H9 (cell line): Measurements from ENCODE around the gene XXYLT1. TPM values are rescaled to one million over a fixed set of nuclear protein-coding genes. Genes with fewer than 3 reads are reported as not detected.

Experiments used
- DNase-seq: peaks from one replicate; pipeline ENCODE4 v3.0.0-alpha.2; 2017
- H2AFZ ChIP-seq: one replicate; pipeline ENCODE4 v1.6.1; 2013; ENCODE audit warnings: mild to moderate bottlenecking, low read length, control low read depth, moderate library complexity
- H2AK5ac ChIP-seq: 2 replicates; pipeline ENCODE4 v1.6.1; 2013; ENCODE audit warnings: low read length, control low read depth, mixed read lengths; ENCODE audit not compliant: insufficient read length
- H2BK120ac ChIP-seq: one replicate; pipeline ENCODE4 v1.6.1; 2013; ENCODE audit warnings: low read depth, mild to moderate bottlenecking, low read length, control low read depth, inconsistent platforms; ENCODE audit not compliant: poor library complexity, severe bottlenecking
- H2BK12ac ChIP-seq: 2 replicates; pipeline ENCODE4 v1.6.1; 2013; ENCODE audit warnings: low read length, control low read depth, mixed read lengths, low read depth; ENCODE audit not compliant: insufficient read length
- H2BK15ac ChIP-seq: 2 replicates; pipeline ENCODE4 v1.6.1; 2013; ENCODE audit warnings: low read depth, low read length, control low read depth
- H2BK20ac ChIP-seq: one replicate; pipeline ENCODE4 v1.6.1; 2013; ENCODE audit warnings: low read depth, mild to moderate bottlenecking, low read length, control low read depth, inconsistent platforms; ENCODE audit not compliant: poor library complexity, severe bottlenecking
- H2BK5ac ChIP-seq: 2 replicates; pipeline ENCODE4 v1.6.1; 2013; ENCODE audit warnings: low read length, control low read depth, mixed read lengths; ENCODE audit not compliant: insufficient read length
- H3K14ac ChIP-seq: 2 replicates; pipeline ENCODE4 v1.6.1; 2013; ENCODE audit warnings: low read length, control low read depth; ENCODE audit not compliant: insufficient read depth
- H3K18ac ChIP-seq: 2 replicates; pipeline ENCODE4 v1.6.1; 2013; ENCODE audit warnings: low read depth, mild to moderate bottlenecking, mixed read lengths, low read length, control low read depth; ENCODE audit not compliant: insufficient read length
- H3K23ac ChIP-seq: 2 replicates; pipeline ENCODE4 v1.6.1; 2013; ENCODE audit warnings: low read length, control low read depth, mixed read lengths, low read depth; ENCODE audit not compliant: insufficient read length
- H3K23me2 ChIP-seq: 2 replicates; pipeline ENCODE4 v1.6.1; 2013; ENCODE audit warnings: low read depth, mild to moderate bottlenecking, mixed read lengths, low read length, control low read depth; ENCODE audit not compliant: insufficient read length, poor library complexity, severe bottlenecking
- H3K27ac ChIP-seq: 2 replicates; pipeline ENCODE4 v1.5.1; 2013; ENCODE audit warnings: low read length, control low read depth, mixed read lengths, low read depth; ENCODE audit not compliant: insufficient read length
- H3K27me3 ChIP-seq: 2 replicates; pipeline ENCODE4 v1.6.1; 2013; ENCODE audit warnings: low read length, control low read depth, inconsistent platforms; ENCODE audit not compliant: insufficient read depth
- H3K4ac ChIP-seq: 2 replicates; pipeline ENCODE4 v1.6.1; 2013; ENCODE audit warnings: low read depth, mild to moderate bottlenecking, control low read depth, inconsistent platforms, low read length, moderate library complexity
- H3K4me1 ChIP-seq: 2 replicates; pipeline ENCODE4 v1.6.1; 2013; ENCODE audit warnings: low read length, control low read depth, inconsistent platforms; ENCODE audit not compliant: insufficient read depth
- H3K4me2 ChIP-seq: 2 replicates; pipeline ENCODE4 v1.6.1; 2013; ENCODE audit warnings: low read length, control low read depth, mixed read lengths; ENCODE audit not compliant: insufficient read length, insufficient read depth
- H3K56ac ChIP-seq: 2 replicates; pipeline ENCODE4 v1.6.1; 2013; ENCODE audit warnings: low read depth, mild to moderate bottlenecking, mixed read lengths, low read length, control low read depth; ENCODE audit not compliant: insufficient read length
- H3K79me1 ChIP-seq: 2 replicates; pipeline ENCODE4 v1.6.1; 2013; ENCODE audit warnings: low read depth, mild to moderate bottlenecking, moderate library complexity, low read length, control low read depth, inconsistent platforms; ENCODE audit not compliant: insufficient read depth, poor library complexity, severe bottlenecking
- H3K79me2 ChIP-seq: 2 replicates; pipeline ENCODE4 v1.6.1; 2013; ENCODE audit warnings: low read length, control low read depth, inconsistent platforms; ENCODE audit not compliant: insufficient read depth
- H3K9ac ChIP-seq: 2 replicates; pipeline ENCODE4 v1.6.1; 2013; ENCODE audit warnings: low read length, control low read depth, mixed read lengths; ENCODE audit not compliant: insufficient read length; ENCODE audit errors: extremely low read depth
- H3K9me3 ChIP-seq: one replicate; pipeline ENCODE4 v1.6.1; 2013; ENCODE audit warnings: low read depth, low read length, inconsistent platforms; ENCODE audit not compliant: control insufficient read depth
- H3T11ph ChIP-seq: one replicate; pipeline ENCODE4 v1.6.1; 2013; ENCODE audit warnings: mild to moderate bottlenecking, low read length, control low read depth, inconsistent platforms
- H4K20me1 ChIP-seq: one replicate; pipeline ENCODE4 v1.6.1; 2013; ENCODE audit not compliant: control insufficient read depth, insufficient read length, insufficient read depth
- H4K5ac ChIP-seq: 2 replicates; pipeline ENCODE4 v1.6.1; 2013; ENCODE audit warnings: low read depth, mild to moderate bottlenecking, mixed read lengths, low read length, control low read depth; ENCODE audit not compliant: insufficient read length
- H4K8ac ChIP-seq: replicated peaks from 2 replicates; pipeline ENCODE4 v1.6.1; 2013; ENCODE audit warnings: low read length, control low read depth, mixed read lengths, low read depth; ENCODE audit not compliant: insufficient read length
- H4K91ac ChIP-seq: 2 replicates; pipeline ENCODE4 v1.6.1; 2013; ENCODE audit warnings: low read depth, mild to moderate bottlenecking, moderate library complexity, mixed read lengths, low read length, control low read depth; ENCODE audit not compliant: insufficient read length
- H3K27ac Mint-ChIP-seq, 3 experiments: 2 replicates in 2 of 3; 3 replicates in 1 of 3; pipeline ENCODE4 v1.8.0; 2020 to 2021; ENCODE audit warnings: mixed read lengths in 3 of 3, mild to moderate bottlenecking in 1 of 3, moderate library complexity in 1 of 3
- H3K27me3 Mint-ChIP-seq: 2 replicates; pipeline ENCODE4 v1.8.0; 2021; ENCODE audit warnings: low read depth, mild to moderate bottlenecking, moderate library complexity, mixed read lengths
- H3K36me3 Mint-ChIP-seq, 3 experiments: 2 replicates in 2 of 3; 3 replicates in 1 of 3; pipeline ENCODE4 v1.8.0; 2020 to 2021; ENCODE audit warnings: low read depth in 3 of 3, mixed read lengths in 3 of 3; ENCODE audit not compliant: insufficient read depth in 1 of 3
- H3K4me1 Mint-ChIP-seq, 2 experiments: 2 replicates each; pipeline ENCODE4 v1.8.0; 2020; ENCODE audit warnings: mixed read lengths in 2 of 2
- H3K4me3 Mint-ChIP-seq, 2 experiments: 2 replicates in 1 of 2; 3 replicates in 1 of 2; pipeline ENCODE4 v1.8.0; 2020 to 2021; ENCODE audit warnings: mild to moderate bottlenecking in 2 of 2, mixed read lengths in 2 of 2, moderate library complexity in 1 of 2
- H3K9me3 Mint-ChIP-seq, 2 experiments: 2 replicates in 1 of 2; 3 replicates in 1 of 2; pipeline ENCODE4 v1.8.0; 2020; ENCODE audit warnings: mild to moderate bottlenecking in 2 of 2, mixed read lengths in 2 of 2, moderate library complexity in 1 of 2
- WGBS: extraction: QIAGEN DNeasy Blood & Tissue Kit; methylation state at CpG from one replicate; pipeline ENCODE4 v1.1.7; 2013; ENCODE audit warnings: missing lambda C conversion rate, low lambda C conversion rate, mixed read lengths; ENCODE audit not compliant: insufficient read length; ENCODE audit errors: extremely low coverage; 5-methylcytosine and 5-hydroxymethylcytosine counted together
- total RNA-seq: library from RNA; stranded (reverse); gene quantifications from 2 replicates; pipeline ENCODE4 v1.2.1, GENCODE V29; 2021
- TF ChIP-seq, protein P1 (sequence below): fragments of 200-600 bp; sonication (generic); conservative IDR thresholded peaks from 3 replicates; pipeline ENCODE4 v1.8.0; 2021; ENCODE audit warnings: antibody characterized with exemption, mild to moderate bottlenecking

The XXYLT1 gene
- total RNA-seq, 1 experiment from 2014 or later: 22.7 TPM

DNA sequence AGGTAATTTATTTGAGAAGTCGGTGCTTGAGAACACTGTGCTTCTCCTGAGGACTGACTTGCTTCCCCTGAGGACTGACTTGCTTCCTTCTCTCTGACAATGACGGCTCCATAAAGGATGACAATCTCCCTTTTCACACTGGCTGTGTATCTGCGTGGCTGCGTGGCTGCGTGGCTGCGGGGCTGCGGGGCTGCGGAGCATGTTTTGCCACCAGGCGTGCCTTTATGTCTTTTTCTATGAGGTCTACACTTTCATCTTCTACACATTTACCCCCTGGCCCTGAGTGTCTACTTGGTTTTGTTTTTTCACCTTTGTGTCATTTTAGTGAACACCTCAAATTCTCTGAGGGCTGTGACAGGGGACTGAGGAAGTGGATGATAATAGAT lies 89.9 kb downstream of the XXYLT1 start:
- Histone ChIP-seq H3K14ac (no peak overlapping the region), H3K27ac (no peak overlapping the region), H3K4me2 (no peak overlapping the region), H3K18ac (no peak overlapping the region), H3K79me1 (no peaks in the 10 kb centered on the region), H4K5ac (no peak overlapping the region), H2BK120ac (no peak overlapping the region), H3K4me1 (peaks cover 11% of the 10 kb centered on the region; the same call in 1 of the 2 replicates), H2AFZ (no peak overlapping the region), H4K91ac (no peak overlapping the region), H3K56ac (no peak overlapping the region), H3T11ph (no peak overlapping the region), H3K9ac (no peak overlapping the region), H3K79me2 (no peaks in the 10 kb centered on the region; the same call in 1 of the 2 replicates), H2BK12ac (no peak overlapping the region), H3K23me2 (no peaks in the 10 kb centered on the region), H4K20me1 (no peaks in the 10 kb centered on the region), H3K27me3 (no peaks in the 10 kb centered on the region), H2BK20ac (no peak overlapping the region), H3K9me3 (no peaks in the 10 kb centered on the region), H3K23ac (no peak overlapping the region), H2BK15ac (no peak overlapping the region), H4K8ac (no peak overlapping the region), H2BK5ac (no peak overlapping the region), H2AK5ac (no peak overlapping the region), H3K4ac (no peak overlapping the region)
- no peak overlapping the region; a peak in 1 of 7 replicates for H3K27ac Mint-ChIP-seq
- WGBS: no CpG with 5 or more reads among the region's 9 CpGs
- no peaks in the 10 kb centered on the region for H3K9me3 Mint-ChIP-seq
- no peaks in the 10 kb centered on the region; the same call in 1 of the 2 replicates for H3K27me3 Mint-ChIP-seq
- TF ChIP-seq, protein P1, sequence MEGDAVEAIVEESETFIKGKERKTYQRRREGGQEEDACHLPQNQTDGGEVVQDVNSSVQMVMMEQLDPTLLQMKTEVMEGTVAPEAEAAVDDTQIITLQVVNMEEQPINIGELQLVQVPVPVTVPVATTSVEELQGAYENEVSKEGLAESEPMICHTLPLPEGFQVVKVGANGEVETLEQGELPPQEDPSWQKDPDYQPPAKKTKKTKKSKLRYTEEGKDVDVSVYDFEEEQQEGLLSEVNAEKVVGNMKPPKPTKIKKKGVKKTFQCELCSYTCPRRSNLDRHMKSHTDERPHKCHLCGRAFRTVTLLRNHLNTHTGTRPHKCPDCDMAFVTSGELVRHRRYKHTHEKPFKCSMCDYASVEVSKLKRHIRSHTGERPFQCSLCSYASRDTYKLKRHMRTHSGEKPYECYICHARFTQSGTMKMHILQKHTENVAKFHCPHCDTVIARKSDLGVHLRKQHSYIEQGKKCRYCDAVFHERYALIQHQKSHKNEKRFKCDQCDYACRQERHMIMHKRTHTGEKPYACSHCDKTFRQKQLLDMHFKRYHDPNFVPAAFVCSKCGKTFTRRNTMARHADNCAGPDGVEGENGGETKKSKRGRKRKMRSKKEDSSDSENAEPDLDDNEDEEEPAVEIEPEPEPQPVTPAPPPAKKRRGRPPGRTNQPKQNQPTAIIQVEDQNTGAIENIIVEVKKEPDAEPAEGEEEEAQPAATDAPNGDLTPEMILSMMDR: no peak
- peaks cover 53 to 54% of the 10 kb centered on the region in 2 experiments for H3K4me1 Mint-ChIP-seq
- H3K36me3 Mint-ChIP-seq: peaks cover 8 to 12% (median 8%) of the 10 kb centered on the region in 3 experiments
- no peak overlapping the region for H3K4me3 Mint-ChIP-seq
- DNase-seq: no peak
